K562 (cell line): ENCODE data around the gene GAPT. TPM values are rescaled to one million over a fixed set of nuclear protein-coding genes. Genes with fewer than 3 reads are reported as not detected.

Experiments
- ATAC-seq: fragments of 200-7000 bp; cut with Tn5 transposase; 3 replicates; pipeline ENCODE4 v1.9.1; 2020; ENCODE audit warnings: moderate library complexity
- BruUV-seq: library from RNA; stranded (reverse); fragments of 400-500 nt; replicated peaks from 2 replicates; lab custom pipeline; 2021; lab: Mats Ljungman, UMichigan
- CTCF ChIA-PET: fragments of 300-600 bp; formaldehyde crosslinking; extraction: SDS; loops from one replicate; lab custom pipeline; 2021; ENCODE audit warnings: low intra/inter-chr PET ratio; lab: Yijun Ruan, JAX
- POLR2A ChIA-PET: fragments of 300-600, 350-650 bp; sonication (Branson Sonifier 250); formaldehyde crosslinking; extraction: SDS; loops from one replicate; lab custom pipeline; 2021; ENCODE audit warnings: antibody characterized with exemption, inconsistent platforms; lab: Yijun Ruan, JAX
- DNase-seq, 4 experiments: peaks; one replicate each; pipeline versions ENCODE4 v3.0.0 to v3.0.0-alpha.2; 2011 to 2018; ENCODE audit warnings: low spot score in 3 of 4, mixed read lengths in 3 of 4; ENCODE audit errors: extremely low read depth in 1 of 4
- FAIRE-seq: peaks from 2 replicates; lab custom pipeline; 2011; peaks lifted over from hg19 to GRCh38; lab: Jason Lieb, UNC
- H2AFZ ChIP-seq: 2 replicates; pipeline ENCODE4 v1.6.0; 2011; ENCODE audit warnings: low read depth, low read length, control low read depth, inconsistent platforms
- H3K27ac ChIP-seq: fragments of 200-600 bp; 3 replicates; pipeline ENCODE4 v1.8.0; 2011; ENCODE audit warnings: low read depth, mild to moderate bottlenecking, control low read depth, inconsistent platforms, low read length, moderate library complexity, mixed read lengths; ENCODE audit errors: extremely low read depth
- H3K27me3 ChIP-seq, 2 experiments: fragments of 300-600 bp in 1 of 2; 2 replicates in 1 of 2; 3 replicates in 1 of 2; pipeline versions ENCODE4 v1.6.0 to v1.8.0; 2011; ENCODE audit warnings: inconsistent platforms in 2 of 2, low read length in 2 of 2, mild to moderate bottlenecking in 1 of 2, mixed read lengths in 1 of 2, moderate library complexity in 1 of 2; ENCODE audit not compliant: control insufficient read depth in 2 of 2, insufficient read depth in 2 of 2
- H3K36me3 ChIP-seq: fragments of 300-600 bp; 3 replicates; pipeline ENCODE4 v1.8.0; 2011; ENCODE audit warnings: mild to moderate bottlenecking, low read length, inconsistent platforms; ENCODE audit not compliant: control insufficient read depth, insufficient read depth
- H3K4me1 ChIP-seq, 2 experiments: fragments of 200-600 bp in 1 of 2; replicated peaks in 1 of 2; 2 replicates in 1 of 2; 3 replicates in 1 of 2; pipeline versions ENCODE4 v1.5.1 to v1.8.0; 2011; ENCODE audit warnings: inconsistent platforms in 2 of 2, low read length in 2 of 2, mild to moderate bottlenecking in 1 of 2, mixed read lengths in 1 of 2, moderate library complexity in 1 of 2; ENCODE audit not compliant: control insufficient read depth in 2 of 2, insufficient read depth in 2 of 2
- H3K4me2 ChIP-seq: 2 replicates; pipeline ENCODE4 v1.6.1; 2011; ENCODE audit warnings: low read length, control low read depth, inconsistent platforms, mixed read lengths; ENCODE audit not compliant: insufficient read depth
- H3K4me3 ChIP-seq: fragments of 200-600 bp; sonication (generic), shearing (Covaris generic); 2 replicates; pipeline ENCODE4 v1.5.1; 2016; ENCODE audit warnings: control low read depth, inconsistent platforms
- H3K79me2 ChIP-seq: fragments of 200-600 bp; 3 replicates; pipeline ENCODE4 v1.8.0; 2011; ENCODE audit warnings: low read length, inconsistent platforms; ENCODE audit not compliant: control insufficient read depth, insufficient read depth
- H3K9ac ChIP-seq, 2 experiments: 2 replicates each; pipeline versions ENCODE4 v1.6.0 to v1.6.1; 2011; ENCODE audit warnings: low read depth in 2 of 2, low read length in 2 of 2, control low read depth in 1 of 2, inconsistent platforms in 1 of 2, mild to moderate bottlenecking in 1 of 2, mixed read lengths in 1 of 2; ENCODE audit not compliant: insufficient read depth in 1 of 2
- H3K9me1 ChIP-seq: one replicate; pipeline ENCODE4 v1.6.0; 2011; ENCODE audit warnings: inconsistent platforms, mild to moderate bottlenecking, low read length, moderate library complexity; ENCODE audit not compliant: control insufficient read depth, insufficient read depth
- H3K9me3 ChIP-seq: replicated peaks from 2 replicates; pipeline ENCODE4 v1.5.1; 2011; ENCODE audit warnings: low read depth, low read length, inconsistent platforms; ENCODE audit not compliant: control insufficient read depth, insufficient read depth
- H4K20me1 ChIP-seq: replicated peaks from 2 replicates; pipeline ENCODE4 v1.6.1; 2011; ENCODE audit warnings: low read length, inconsistent platforms, mixed read lengths; ENCODE audit not compliant: control insufficient read depth, insufficient read depth
- CBX1 ChIP-seq: sonication (generic); IDR thresholded peaks from 2 replicates; pipeline ENCODE4 v1.6.1; 2016; ENCODE audit warnings: antibody characterized with exemption, low read depth, mild to moderate bottlenecking
- CTCF ChIP-seq, 3 experiments: IDR thresholded peaks in 2 of 3; conservative IDR thresholded peaks in 1 of 3; 2 replicates each; pipeline ENCODE4 v1.5.1; 2011 to 2012; ENCODE audit warnings: low read length in 3 of 3, mild to moderate bottlenecking in 3 of 3, control low read depth in 2 of 3, improper control_type of control experiment in 1 of 3, inconsistent platforms in 1 of 3, low read depth in 1 of 3, mixed read lengths in 1 of 3, moderate library complexity in 1 of 3; ENCODE audit not compliant: insufficient read depth in 2 of 3
- RAD21 ChIP-seq, 2 experiments: fragments of 250-450 bp in 1 of 2; fragments of 450-650 bp in 1 of 2; sonication (Bioruptor Pico) in 1 of 2; formaldehyde crosslinking in 1 of 2; IDR thresholded peaks in 1 of 2; conservative IDR thresholded peaks in 1 of 2; 2 replicates each; pipeline versions ENCODE4 v1.4.0 to v1.8.0; 2020 to 2022; ENCODE audit warnings: mild to moderate bottlenecking in 2 of 2, moderate library complexity in 1 of 2
- WGBS: fragments of 100-300 bp; shearing (Covaris generic); methylation state at CpG from one replicate; pipeline ENCODE4 v1.1.6; 2016; ENCODE audit warnings: low coverage, mixed read lengths; ENCODE audit not compliant: insufficient coverage; ENCODE audit errors: missing lambda C conversion rate; 5-methylcytosine and 5-hydroxymethylcytosine counted together
- in situ Hi-C: fragments of 300-500 bp; cut with MboI; formaldehyde crosslinking; loops from 4 replicates; pipeline ENCODE4 v1.15.0; 2018; ENCODE audit warnings: inconsistent platforms, mixed read lengths
- intact Hi-C: fragments of 100-400 bp; cut with micrococcal nuclease; formaldehyde crosslinking; loops from 2 replicates; pipeline ENCODE4 v1.14.2; 2022
- polyA plus RNA-seq, 8 experiments: library from polyadenylated mRNA; depleted of rRNA in 4 of 8; stranded (reverse) in 5 of 8; unstranded in 3 of 8; fragments of >200 nt; fragmentation: Nextera tagmentation in 2 of 8; fragmentation: Illumina TruSeq in 1 of 8; extraction: Ambion mirVana in 2 of 8; extraction: Trizol in 1 of 8; gene quantifications; 2 replicates each; pipeline versions ENCODE4 v1.2.1 to v1.2.3, GENCODE V29; 2011 to 2014; ENCODE audit warnings: inconsistent platforms in 1 of 8, missing spikeins in 1 of 8
- total RNA-seq, 7 experiments: library from RNA; depleted of rRNA in 6 of 7; stranded (reverse); fragments of >200 nt in 6 of 7; fragmentation: Illumina TruSeq in 2 of 7; extraction: Trizol in 2 of 7; gene quantifications; 2 replicates each; pipeline versions ENCODE4 v1.2.1 to v1.2.3, GENCODE V29; 2011 to 2021; ENCODE audit warnings: low replicate concordance in 1 of 7

GAPT gene
- total and polyA plus RNA-seq, 9 of the 15 experiments (the other 6 are each of a cell fraction or from before 2014, with no cell fraction given): not detected

DNA sequence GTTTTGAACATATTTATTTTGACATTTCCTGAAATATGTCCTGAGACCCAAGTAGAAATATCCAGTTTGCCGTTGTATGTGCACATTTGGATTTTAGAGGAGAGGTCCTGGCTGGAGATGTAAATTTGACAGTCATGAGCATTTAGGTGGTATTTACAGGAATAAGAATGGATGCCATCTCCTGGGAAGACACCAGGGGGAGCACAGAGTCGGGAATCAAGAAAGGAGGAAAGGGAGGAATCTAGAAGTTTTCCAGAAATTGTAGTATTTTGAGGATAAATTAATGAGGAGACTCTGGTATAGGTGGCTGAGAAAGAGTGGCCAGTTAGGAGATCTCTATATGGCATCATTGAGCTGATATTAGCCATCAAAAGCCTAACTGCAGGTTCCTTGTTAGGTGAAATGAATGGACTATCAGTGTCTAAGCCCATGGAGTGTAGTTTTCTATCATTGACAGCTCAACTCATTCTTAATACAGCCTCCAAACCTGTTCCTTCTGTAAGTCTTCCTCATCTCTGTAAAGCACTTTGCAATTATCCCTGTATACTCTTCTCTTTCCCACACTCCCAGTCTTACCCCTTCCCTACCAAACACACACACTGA, 7.2 kb downstream of the GAPT start:
- in situ Hi-C loops: no loop called here
- H3K27ac ChIP-seq: no peak overlapping the region
- TF ChIP-seq CTCF (IDR thresholded peaks at IDR 0.05 in 2 of 3, conservative IDR thresholded peaks at IDR 0.05 in 1 of 3; ENCODE audit: insufficient read depth in 2 of 3, low read depth in 1 of 3, low read length in 3 of 3) (peak; percentile 18 to 44 (median 35); a peak in 4 of 6 replicates), CBX1 (no peak), RAD21 (CRISPR knock-in tag; conservative IDR thresholded peaks at IDR 0.05 in 1 of 2, IDR thresholded peaks at IDR 0.05 in 1 of 2) (peak; percentile 21 to 48; a peak in 2 of 4 replicates)
- intact Hi-C loops: loop anchor here (5.0 kb wide), 1 partner anchor 354 kb away; no protein-coding TSS in a partner anchor
- no peaks in the 10 kb centered on the region for H3K27me3 ChIP-seq
- no peak overlapping the region for H3K4me3 ChIP-seq
- no peak overlapping the region for H3K4me2 ChIP-seq
- ChIA-PET POLR2A (no interaction called here), CTCF (interaction anchor here (1.0 kb wide), 1 partner anchor 352 kb away, joined by 4 read pairs; no protein-coding TSS in a partner anchor)
- no peaks in the 10 kb centered on the region for H3K4me1 ChIP-seq
- no peak overlapping the region for H2AFZ ChIP-seq
- peak; percentile 9 to 20 (median 14) for DNase-seq
- no peak overlapping the region for H3K9ac ChIP-seq
- no peaks in the 10 kb centered on the region for H3K9me3 ChIP-seq
- H4K20me1 ChIP-seq: no peaks in the 10 kb centered on the region
- WGBS: 0% methylated on average over 2 of the region's 2 CpGs
- no peak for FAIRE-seq
- no peak for ATAC-seq
- no TSS peak for BruUV-seq
- no peaks in the 10 kb centered on the region for H3K79me2 ChIP-seq
- no peaks in the 10 kb centered on the region for H3K36me3 ChIP-seq
- H3K9me1 ChIP-seq: no peaks in the 10 kb centered on the region
